Skeletal muscle tissue (tissue), 4 donors: Measurements from ENCODE around the gene CMYA5. TPM values are rescaled to one million over a fixed set of nuclear protein-coding genes. Genes with fewer than 3 reads are reported as not detected.

ENCODE experiments used
- H3K27ac ChIP-seq: one replicate; pipeline ENCODE4 v1.7.0; 2013; ENCODE audit warnings: mild to moderate bottlenecking, low read depth, low read length, inconsistent platforms
- H3K27me3 ChIP-seq, 3 donors: one replicate each; pipeline ENCODE4 v1.7.0; 2013; ENCODE audit warnings: low read length in 3 of 3; ENCODE audit not compliant: control insufficient read depth in 3 of 3, insufficient read depth in 3 of 3
- H3K36me3 ChIP-seq, 3 donors: one replicate each; pipeline ENCODE4 v1.7.0; 2013; ENCODE audit warnings: low read length in 3 of 3; ENCODE audit not compliant: control insufficient read depth in 3 of 3, insufficient read depth in 3 of 3
- H3K4me1 ChIP-seq, 3 donors: one replicate each; pipeline ENCODE4 v1.7.0; 2013; ENCODE audit warnings: low read length in 3 of 3, mild to moderate bottlenecking in 3 of 3; ENCODE audit not compliant: control insufficient read depth in 3 of 3, insufficient read depth in 3 of 3
- H3K4me3 ChIP-seq, 3 donors: one replicate each; pipeline ENCODE4 v1.7.0; 2013; ENCODE audit warnings: low read length in 3 of 3
- H3K9ac ChIP-seq, 3 donors: one replicate each; pipeline ENCODE4 v1.7.0; 2013; ENCODE audit warnings: low read length in 3 of 3, mild to moderate bottlenecking in 3 of 3, moderate library complexity in 2 of 3, low read depth in 1 of 3
- H3K9me3 ChIP-seq, 3 donors: one replicate each; pipeline ENCODE4 v1.7.0; 2013; ENCODE audit warnings: low read length in 3 of 3; ENCODE audit not compliant: control insufficient read depth in 3 of 3
- total RNA-seq: library from RNA; depleted of rRNA; stranded (reverse); fragments of >200 nt; gene quantifications from one replicate; pipeline ENCODE4 v1.2.3, GENCODE V29; 2014
- donor health status: Osteomylitis.

The CMYA5 gene
- total RNA-seq, 1 donor from 2014 or later: 93.9 TPM

- Histone ChIP-seq H3K36me3 (no peaks in the 10 kb centered on the region), H3K4me1 (peaks cover 3 to 13% (median 6%) of the 10 kb centered on the region in 3 donors), H3K27me3 (no peaks in the 10 kb centered on the region), H3K9me3 (peaks cover 0 to 4% (median 0%) of the 10 kb centered on the region in 3 donors), H3K27ac (no peak overlapping the region), H3K9ac (no peak overlapping the region), H3K4me3 (no peak overlapping the region)
Measured at GRCh38 chr5:79720096-79720495, 30.5 kb downstream of the CMYA5 start.

- Histone ChIP-seq H3K4me1 (peaks cover 0 to 10% (median 6%) of the 10 kb centered on the region in 3 donors), H3K27me3 (no peaks in the 10 kb centered on the region), H3K36me3 (peaks cover 5 to 39% (median 19%) of the 10 kb centered on the region in 3 donors), H3K27ac (peak overlapping the region; percentile 56), H3K9ac (no peak overlapping the region), H3K9me3 (no peaks in the 10 kb centered on the region), H3K4me3 (no peak overlapping the region)
Measured at GRCh38 chr5:79727451-79728355, 38.1 kb downstream of the CMYA5 start.

DNA sequence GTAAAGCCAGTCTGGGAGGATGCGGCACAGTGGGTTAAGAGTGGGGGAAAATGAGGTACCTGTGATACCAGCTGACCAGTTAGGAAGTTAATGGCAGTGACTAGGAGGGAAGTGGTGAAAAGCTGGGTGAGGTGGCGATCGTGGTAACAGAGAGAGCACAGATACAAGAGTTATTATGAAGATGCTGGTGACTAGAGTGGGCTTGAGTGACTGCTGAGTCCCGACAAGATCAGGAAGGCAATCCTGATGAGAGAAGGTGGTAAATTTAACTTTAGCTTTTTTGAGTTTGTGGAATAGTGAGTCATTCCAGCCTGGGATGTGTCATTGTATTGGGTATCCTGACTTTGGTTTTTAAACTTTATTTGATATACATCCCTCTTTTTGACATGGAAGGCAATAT lies 38.8 kb downstream of the CMYA5 start:
- Histone ChIP-seq H3K27ac (peak overlapping the region; percentile 56), H3K4me3 (no peak overlapping the region), H3K36me3 (peaks cover 7 to 42% (median 19%) of the 10 kb centered on the region in 3 donors), H3K9ac (no peak overlapping the region), H3K4me1 (peaks cover 0 to 10% (median 6%) of the 10 kb centered on the region in 3 donors), H3K9me3 (no peaks in the 10 kb centered on the region), H3K27me3 (no peaks in the 10 kb centered on the region)

DNA sequence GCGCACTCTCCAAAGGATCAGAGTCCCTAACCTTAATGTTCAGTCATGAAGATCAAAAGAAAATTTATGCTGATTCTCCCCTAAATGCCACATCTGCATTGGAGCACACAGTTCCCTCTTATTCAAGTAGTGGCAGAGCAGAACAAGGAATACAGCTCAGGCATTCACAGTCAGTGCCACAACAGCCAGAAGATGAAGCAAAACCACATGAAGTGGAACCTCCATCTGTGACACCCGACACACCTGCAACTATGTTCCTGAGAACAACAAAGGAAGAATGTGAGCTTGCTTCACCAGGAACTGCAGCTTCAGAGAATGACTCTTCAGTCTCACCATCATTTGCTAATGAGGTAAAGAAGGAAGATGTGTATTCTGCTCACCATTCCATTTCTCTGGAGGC lies 40.0 kb downstream of the CMYA5 start:
- Histone ChIP-seq H3K9ac (no peak overlapping the region), H3K27me3 (no peaks in the 10 kb centered on the region), H3K9me3 (no peaks in the 10 kb centered on the region), H3K4me1 (peaks cover 0 to 10% (median 6%) of the 10 kb centered on the region in 3 donors), H3K27ac (no peak overlapping the region), H3K4me3 (no peak overlapping the region), H3K36me3 (peaks cover 10 to 42% (median 19%) of the 10 kb centered on the region in 3 donors)

GRCh38 chr5:79730564-79730963 lies 40.9 kb downstream of the CMYA5 start:
- peaks cover 0 to 10% (median 6%) of the 10 kb centered on the region in 3 donors for H3K4me1 ChIP-seq
- H3K9me3 ChIP-seq: no peaks in the 10 kb centered on the region
- no peak overlapping the region for H3K4me3 ChIP-seq
- no peak overlapping the region for H3K9ac ChIP-seq
- no peaks in the 10 kb centered on the region for H3K27me3 ChIP-seq
- H3K36me3 ChIP-seq: peaks cover 10 to 47% (median 22%) of the 10 kb centered on the region in 3 donors
- no peak overlapping the region for H3K27ac ChIP-seq

DNA sequence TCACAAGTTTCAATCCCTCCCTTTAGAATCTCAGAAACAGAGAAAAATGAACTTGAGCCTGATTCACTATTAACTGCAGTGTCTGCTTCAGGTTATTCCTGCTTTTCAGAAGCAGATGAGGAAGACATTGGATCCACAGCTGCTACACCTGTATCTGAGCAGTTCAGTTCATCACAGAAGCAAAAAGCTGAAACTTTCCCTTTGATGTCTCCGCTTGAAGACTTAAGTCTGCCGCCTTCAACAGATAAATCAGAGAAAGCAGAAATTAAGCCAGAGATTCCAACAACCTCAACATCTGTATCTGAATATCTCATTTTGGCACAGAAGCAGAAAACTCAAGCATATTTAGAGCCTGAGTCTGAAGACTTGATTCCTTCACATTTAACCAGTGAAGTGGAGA lies 42.1 kb downstream of the CMYA5 start:
- H3K4me1 ChIP-seq: peaks cover 0 to 10% (median 3%) of the 10 kb centered on the region in 3 donors
- peaks cover 10 to 47% (median 26%) of the 10 kb centered on the region in 3 donors for H3K36me3 ChIP-seq
- no peak overlapping the region for H3K27ac ChIP-seq
- H3K9me3 ChIP-seq: no peaks in the 10 kb centered on the region
- H3K27me3 ChIP-seq: no peaks in the 10 kb centered on the region
- H3K4me3 ChIP-seq: no peak overlapping the region
- no peak overlapping the region for H3K9ac ChIP-seq

DNA sequence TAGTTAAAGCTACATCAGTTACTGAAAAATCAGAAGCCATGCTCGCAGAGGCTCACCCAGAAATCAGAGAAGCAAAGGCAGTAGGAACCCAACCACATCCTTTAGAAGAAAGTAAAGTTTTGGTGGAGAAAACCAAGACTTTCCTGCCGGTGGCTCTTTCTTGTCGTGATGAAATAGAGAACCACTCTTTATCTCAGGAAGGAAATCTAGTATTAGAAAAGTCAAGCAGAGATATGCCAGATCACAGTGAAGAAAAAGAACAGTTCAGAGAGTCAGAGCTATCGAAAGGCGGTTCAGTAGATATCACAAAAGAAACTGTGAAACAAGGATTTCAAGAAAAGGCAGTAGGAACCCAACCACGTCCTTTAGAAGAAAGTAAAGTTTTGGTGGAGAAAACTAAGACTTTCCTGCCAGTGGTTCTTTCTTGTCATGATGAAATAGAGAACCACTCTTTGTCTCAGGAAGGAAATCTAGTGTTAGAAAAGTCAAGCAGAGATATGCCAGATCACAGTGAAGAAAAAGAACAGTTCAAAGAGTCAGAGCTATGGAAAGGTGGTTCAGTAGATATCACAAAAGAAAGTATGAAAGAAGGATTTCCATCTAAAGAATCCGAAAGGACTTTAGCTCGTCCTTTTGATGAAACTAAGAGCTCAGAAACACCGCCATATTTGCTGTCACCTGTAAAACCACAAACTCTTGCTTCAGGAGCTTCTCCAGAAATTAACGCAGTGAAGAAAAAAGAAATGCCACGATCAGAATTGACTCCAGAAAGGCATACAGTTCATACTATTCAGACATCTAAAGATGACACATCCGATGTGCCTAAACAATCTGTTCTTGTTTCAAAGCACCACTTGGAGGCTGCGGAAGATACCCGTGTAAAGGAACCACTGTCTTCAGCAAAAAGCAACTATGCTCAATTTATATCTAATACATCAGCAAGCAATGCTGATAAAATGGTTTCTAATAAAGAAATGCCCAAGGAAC lies 47.2 kb downstream of the CMYA5 start:
- Histone ChIP-seq H3K27ac (no peak overlapping the region), H3K36me3 (peaks cover 13 to 40% (median 31%) of the 10 kb centered on the region in 3 donors)

DNA sequence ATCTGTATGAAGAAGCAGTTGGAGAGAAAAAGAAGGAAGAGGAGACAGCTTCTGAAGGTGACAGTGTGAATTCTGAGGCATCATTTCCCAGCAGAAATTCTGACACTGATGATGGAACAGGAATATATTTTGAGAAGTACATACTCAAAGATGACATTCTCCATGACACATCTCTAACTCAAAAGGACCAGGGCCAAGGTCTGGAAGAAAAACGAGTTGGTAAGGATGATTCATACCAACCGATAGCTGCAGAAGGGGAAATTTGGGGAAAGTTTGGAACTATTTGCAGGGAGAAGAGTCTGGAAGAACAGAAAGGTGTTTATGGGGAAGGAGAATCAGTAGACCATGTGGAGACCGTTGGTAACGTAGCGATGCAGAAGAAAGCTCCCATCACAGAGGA lies 48.7 kb downstream of the CMYA5 start:
- Histone ChIP-seq H3K9ac (no peak overlapping the region), H3K27ac (no peak overlapping the region), H3K9me3 (no peaks in the 10 kb centered on the region), H3K4me3 (no peak overlapping the region), H3K36me3 (peaks cover 13 to 43% (median 31%) of the 10 kb centered on the region in 3 donors), H3K4me1 (no peaks in the 10 kb centered on the region), H3K27me3 (no peaks in the 10 kb centered on the region)

More for the DNA sequence above, 47.2 kb downstream of the CMYA5 start:
- Histone ChIP-seq H3K9me3 (no peaks in the 10 kb centered on the region), H3K27me3 (no peaks in the 10 kb centered on the region), H3K4me3 (no peak overlapping the region), H3K4me1 (no peaks in the 10 kb centered on the region), H3K9ac (no peak overlapping the region)

- no peaks in the 10 kb centered on the region for H3K9me3 ChIP-seq
- H3K27me3 ChIP-seq: no peaks in the 10 kb centered on the region
- H3K27ac ChIP-seq: no peak overlapping the region
- H3K36me3 ChIP-seq: peaks cover 39 to 67% (median 48%) of the 10 kb centered on the region in 3 donors
- no peak overlapping the region for H3K9ac ChIP-seq
- H3K4me3 ChIP-seq: no peak overlapping the region
- H3K4me1 ChIP-seq: no peaks in the 10 kb centered on the region
Measured at GRCh38 chr5:79742549-79743136, 53.0 kb downstream of the CMYA5 start.
